Uterus (tissue), 4 donors: ENCODE data around the gene CXXC5. TPM values are rescaled to one million over a fixed set of nuclear protein-coding genes. Genes with fewer than 3 reads are reported as not detected.

ENCODE experiments used
- small RNA-seq: library from RNA; depleted of rRNA; stranded (forward); fragments of <200 nt; gene quantifications from one replicate; pipeline ENCODE3, GENCODE V24; 2016
- total RNA-seq, 4 donors: library from RNA; depleted of rRNA in 3 of 4; stranded (reverse); fragments of >200 nt in 3 of 4; gene quantifications; one replicate each; pipeline versions ENCODE4 v1.1.0 to v1.2.4, GENCODE V29; 2014 to 2023
- donor health status: DM: yes; HTN: yes; CAD: no.

CXXC5 gene
- total RNA-seq, 4 donors from 2014 or later, result 3.3 to 51.3 (median 35.0) TPM

Small RNA genes lying within 50 kb of the gene (small RNA-seq; reads per million reads assigned to genes)
- not detected for gene RNU6-236P

Other genes starting within 250 kb of the CXXC5 start
- 1 to 10 TPM in 2 of 4 donors, not detected in 2; 2.4 to 3.4 TPM for gene SPATA24, start 244.3 kb upstream of the CXXC5 start, total RNA-seq
- 10 to 100 TPM in 2 of 4 donors, 1 to 10 TPM in 2; 3.1 to 21.6 (median 12.6) TPM for gene DNAJC18, start 208.8 kb upstream of the CXXC5 start, total RNA-seq
- 10 to 100 TPM; 19.2 to 68.9 (median 42.0) TPM for gene ECSCR, start 185.6 kb upstream of the CXXC5 start, total RNA-seq
- not detected for gene SMIM33, start 177.3 kb upstream of the CXXC5 start, total RNA-seq
- gene STING1, start 165.6 kb upstream of the CXXC5 start, total RNA-seq, result 10 to 100 TPM; 16.9 to 90.1 (median 48.5) TPM
- 100 to 1,000 TPM in 1 of 4 donors, 10 to 100 TPM in 3; 34.1 to 153 (median 76.3) TPM for gene UBE2D2, start 87.0 kb upstream of the CXXC5 start, total RNA-seq
- under 1 TPM in 2 of 4 donors, not detected in 2; 0.30 to 0.76 TPM for gene PSD2, start 147.5 kb downstream of the CXXC5 start, total RNA-seq